H1 (cell line): ENCODE results near the gene PPP1R3C. TPM values are rescaled to one million over a fixed set of nuclear protein-coding genes. Genes with fewer than 3 reads are reported as not detected.

Source experiments
- CTCF ChIA-PET: fragments of 300-600 bp; sonication (Branson Sonifier 250); formaldehyde crosslinking; loops from one replicate; lab custom pipeline; 2021; ENCODE audit not compliant: partially characterized antibody; lab: Charles Lee
- POLR2A ChIA-PET: fragments of 300-600 bp; sonication (Branson Sonifier 250); formaldehyde crosslinking; loops from one replicate; lab custom pipeline; 2021; ENCODE audit warnings: inconsistent platforms; ENCODE audit not compliant: partially characterized antibody; lab: Charles Lee
- DNase-seq, 2 experiments: peaks; one replicate each; pipeline versions ENCODE4 v3.0.0 to v3.0.0-alpha.2; 2010 to 2022; ENCODE audit warnings: low spot score in 2 of 2, low read depth in 1 of 2, mixed read lengths in 1 of 2
- FAIRE-seq: peaks from 2 replicates; lab custom pipeline; 2011; peaks lifted over from hg19 to GRCh38; lab: Jason Lieb, UNC
- H2AFZ ChIP-seq: 2 replicates; pipeline ENCODE4 v1.8.1; 2012; ENCODE audit warnings: low read length, inconsistent platforms
- H2AK5ac ChIP-seq: 2 replicates; pipeline ENCODE4 v1.6.1; 2013; ENCODE audit warnings: low read depth, low read length
- H2BK120ac ChIP-seq: replicated peaks from 2 replicates; pipeline ENCODE3; 2013; ENCODE audit warnings: low read depth, low read length, inconsistent platforms
- H2BK12ac ChIP-seq: 2 replicates; pipeline ENCODE4 v1.6.1; 2013; ENCODE audit warnings: low read depth, low read length
- H2BK15ac ChIP-seq: 2 replicates; pipeline ENCODE4 v1.6.1; 2013; ENCODE audit warnings: low read length
- H2BK20ac ChIP-seq: 2 replicates; pipeline ENCODE4 v1.6.1; 2013; ENCODE audit warnings: low read length
- H2BK5ac ChIP-seq: 2 replicates; pipeline ENCODE4 v1.6.1; 2013; ENCODE audit warnings: low read depth, low read length
- H3K14ac ChIP-seq: 2 replicates; pipeline ENCODE4 v1.6.1; 2013; ENCODE audit warnings: inconsistent platforms; ENCODE audit not compliant: insufficient read length
- H3K18ac ChIP-seq: 2 replicates; pipeline ENCODE4 v1.6.1; 2013; ENCODE audit warnings: low read length; ENCODE audit errors: extremely low read depth
- H3K23ac ChIP-seq: 2 replicates; pipeline ENCODE4 v1.6.1; 2013; ENCODE audit warnings: inconsistent platforms; ENCODE audit not compliant: insufficient read length
- H3K23me2 ChIP-seq: 2 replicates; pipeline ENCODE4 v1.6.1; 2013; ENCODE audit warnings: low read depth, low read length
- H3K27ac ChIP-seq: 2 replicates; pipeline ENCODE4 v1.6.1; 2011; ENCODE audit warnings: low read depth, low read length, inconsistent platforms
- H3K27me3 ChIP-seq, 4 experiments: replicated peaks in 1 of 4; 1 replicate in 1 of 4; 2 replicates in 3 of 4; pipeline versions ENCODE4 v1.6.1 to v1.8.1; 2011 to 2013; ENCODE audit warnings: low read length in 3 of 4, mild to moderate bottlenecking in 3 of 4, inconsistent platforms in 2 of 4, mixed read lengths in 2 of 4, moderate library complexity in 1 of 4; ENCODE audit not compliant: control insufficient read depth in 3 of 4, insufficient read depth in 3 of 4; ENCODE audit errors: extremely low read depth in 1 of 4
- H3K36me3 ChIP-seq, 4 experiments: 2 replicates each; pipeline versions ENCODE4 v1.6.1 to v1.8.1; 2011 to 2013; ENCODE audit warnings: mild to moderate bottlenecking in 4 of 4, low read length in 3 of 4, moderate library complexity in 2 of 4, control low read depth in 1 of 4, inconsistent platforms in 1 of 4; ENCODE audit not compliant: insufficient read depth in 4 of 4, control insufficient read depth in 2 of 4
- H3K4ac ChIP-seq: replicated peaks from 2 replicates; pipeline ENCODE3; 2013; ENCODE audit warnings: low read length, low read depth, mixed read lengths, inconsistent platforms; ENCODE audit not compliant: insufficient read length
- H3K4me1 ChIP-seq, 4 experiments: replicated peaks in 1 of 4; 1 replicate in 1 of 4; 2 replicates in 3 of 4; pipeline versions ENCODE4 v1.6.1 to v1.8.1; 2011 to 2013; ENCODE audit warnings: low read length in 3 of 4, inconsistent platforms in 2 of 4, mixed read lengths in 1 of 4; ENCODE audit not compliant: insufficient read depth in 4 of 4, control insufficient read depth in 3 of 4
- H3K4me2 ChIP-seq, 2 experiments: 2 replicates each; pipeline versions ENCODE4 v1.6.1 to v1.8.1; 2011 to 2013; ENCODE audit warnings: low read depth in 2 of 2, low read length in 2 of 2, control low read depth in 1 of 2, inconsistent platforms in 1 of 2, mild to moderate bottlenecking in 1 of 2; ENCODE audit not compliant: insufficient read depth in 1 of 2
- H3K4me3 ChIP-seq, 4 experiments: fragments of 200-600, 300-600 bp in 1 of 4; sonication (generic), shearing (Covaris generic), sonication (Bioruptor Twin) in 1 of 4; 2 replicates each; pipeline versions ENCODE4 v1.5.1 to v1.8.1; 2011 to 2016; ENCODE audit warnings: low read length in 4 of 4, low read depth in 3 of 4, control low read depth in 2 of 4, inconsistent platforms in 2 of 4, mild to moderate bottlenecking in 2 of 4, mixed read lengths in 1 of 4, moderate library complexity in 1 of 4; ENCODE audit not compliant: insufficient read depth in 2 of 4; ENCODE audit errors: extremely low read depth in 1 of 4
- H3K56ac ChIP-seq: replicated peaks from 2 replicates; pipeline ENCODE3; 2013; ENCODE audit warnings: low read depth, mild to moderate bottlenecking, mixed read lengths, low read length, inconsistent platforms; ENCODE audit not compliant: insufficient read length
- H3K79me1 ChIP-seq: 2 replicates; pipeline ENCODE4 v1.6.1; 2013; ENCODE audit warnings: low read depth, low read length, control low read depth
- H3K79me2 ChIP-seq, 2 experiments: 2 replicates each; pipeline versions ENCODE4 v1.6.1 to v1.8.1; 2012 to 2013; ENCODE audit warnings: low read length in 2 of 2, mild to moderate bottlenecking in 2 of 2, inconsistent platforms in 1 of 2; ENCODE audit not compliant: insufficient read depth in 2 of 2, control insufficient read depth in 1 of 2
- H3K9ac ChIP-seq, 4 experiments: replicated peaks in 1 of 4; 1 replicate in 1 of 4; 2 replicates in 3 of 4; pipeline versions ENCODE4 v1.6.1 to v1.8.1; 2011 to 2013; ENCODE audit warnings: low read depth in 3 of 4, low read length in 3 of 4, control low read depth in 2 of 4, mild to moderate bottlenecking in 2 of 4, moderate library complexity in 2 of 4, inconsistent platforms in 1 of 4; ENCODE audit errors: extremely low read depth in 1 of 4
- H3K9me3 ChIP-seq, 2 experiments: 2 replicates each; pipeline versions ENCODE4 v1.6.1 to v1.8.1; 2012 to 2013; ENCODE audit warnings: mild to moderate bottlenecking in 2 of 2, moderate library complexity in 2 of 2, control low read depth in 1 of 2, inconsistent platforms in 1 of 2, low read depth in 1 of 2, low read length in 1 of 2, mixed read lengths in 1 of 2; ENCODE audit not compliant: insufficient read depth in 2 of 2
- H4K20me1 ChIP-seq, 2 experiments: replicated peaks in 1 of 2; 2 replicates each; pipeline versions ENCODE3 to v1.8.1; 2011 to 2013; ENCODE audit warnings: inconsistent platforms in 2 of 2, low read length in 2 of 2, mild to moderate bottlenecking in 1 of 2; ENCODE audit not compliant: insufficient read depth in 2 of 2, control insufficient read depth in 1 of 2
- H4K5ac ChIP-seq: 2 replicates; pipeline ENCODE4 v1.6.1; 2013; ENCODE audit warnings: low read length, low read depth, mixed read lengths, inconsistent platforms; ENCODE audit not compliant: insufficient read length
- H4K8ac ChIP-seq: 2 replicates; pipeline ENCODE4 v1.8.0; 2013; ENCODE audit warnings: mild to moderate bottlenecking, moderate library complexity, low read length, inconsistent platforms; ENCODE audit not compliant: insufficient read depth; ENCODE audit errors: extremely low read depth
- H4K91ac ChIP-seq: replicated peaks from 2 replicates; pipeline ENCODE3; 2013; ENCODE audit warnings: low read length, mixed read lengths, inconsistent platforms; ENCODE audit not compliant: insufficient read length
- RXRA ChIP-seq: IDR thresholded peaks from 2 replicates; pipeline ENCODE4 v1.6.1; 2011; ENCODE audit warnings: low read depth, mild to moderate bottlenecking, low read length, moderate library complexity; ENCODE audit not compliant: insufficient read depth
- polyA plus RNA-seq, 7 experiments: library from polyadenylated mRNA; depleted of rRNA in 3 of 7; stranded (reverse) in 5 of 7; unstranded in 2 of 7; fragments of >200 nt in 5 of 7; fragments of 200-250 nt in 2 of 7; gene quantifications; 1 replicate in 5 of 7; 2 replicates in 1 of 7; 4 replicates in 1 of 7; pipeline versions ENCODE4 v1.2.1 to v1.2.3, GENCODE V29; 2011 to 2013; ENCODE audit warnings: missing spikeins in 2 of 7, mixed read lengths in 2 of 7
- total RNA-seq: library from RNA; stranded (reverse); fragmentation: NEBNext Ultra II Directional; extraction: Animal tissue kit (Norgen Biotek cat#: 25700); gene quantifications from 2 replicates; pipeline ENCODE4 v1.2.1, GENCODE V29; 2021

PPP1R3C gene
- total and polyA plus RNA-seq, 2 of the 8 experiments (the other 6 are each of a cell fraction or from before 2014, with no cell fraction given) = 1.3 TPM

GRCh38 chr10:91605968-91606367 is 26.9 kb downstream of the PPP1R3C start:
- H2AFZ ChIP-seq = no peak overlapping the region
- no peaks in the 10 kb centered on the region for H3K9me3 ChIP-seq
- H3K79me2 ChIP-seq = no peaks in the 10 kb centered on the region
- no peak overlapping the region for H2BK15ac ChIP-seq
- H3K79me1 ChIP-seq = no peaks in the 10 kb centered on the region
- no peak overlapping the region for H3K4me3 ChIP-seq
- H4K20me1 ChIP-seq = no peaks in the 10 kb centered on the region
- H4K91ac ChIP-seq = no peak overlapping the region
- DNase-seq (peak in 1 of 2 experiments; percentile 4), FAIRE-seq (no peak)
- H3K4ac ChIP-seq = no peak overlapping the region
- H3K14ac ChIP-seq = no peak overlapping the region
- ChIA-PET CTCF (interaction anchor here (1.6 kb wide), 1 partner anchor 307 kb away, joined by 4 read pairs; no protein-coding TSS in a partner anchor), POLR2A (no interaction called here)
- no peak overlapping the region for H3K4me2 ChIP-seq
- no peak overlapping the region for H2BK20ac ChIP-seq
- no peak overlapping the region for H3K9ac ChIP-seq
- no peaks in the 10 kb centered on the region for H3K27me3 ChIP-seq
- H3K56ac ChIP-seq = no peak overlapping the region
- H3K18ac ChIP-seq = no peak overlapping the region
- no peak overlapping the region for H2BK12ac ChIP-seq
- no peaks in the 10 kb centered on the region; the same call in 1 of the 2 replicates for H3K23me2 ChIP-seq
- H3K27ac ChIP-seq = no peak overlapping the region
- no peak overlapping the region for H4K8ac ChIP-seq
- H2AK5ac ChIP-seq = no peak overlapping the region
- H4K5ac ChIP-seq = no peak overlapping the region
- H3K36me3 ChIP-seq = no peaks in the 10 kb centered on the region
- H2BK5ac ChIP-seq = no peak overlapping the region
- H3K4me1 ChIP-seq = peaks cover 0 to 2% (median 0%) of the 10 kb centered on the region in 4 experiments; a peak in 1 of 7 replicates
- H3K23ac ChIP-seq = no peak overlapping the region
- no peak overlapping the region for H2BK120ac ChIP-seq
- no peak for TF ChIP-seq RXRA
